ENCODE data around the gene MYO5C. TPM values are rescaled to one million over a fixed set of nuclear protein-coding genes. Genes with fewer than 3 reads are reported as not detected.
A peak's percentile ranks its signal among the peaks of the same experiment; 100 is the strongest.

Gene MYO5C
- polyA plus RNA-seq, 1 donor (not counting 4 experiments of a cell fraction or from before 2014, with no cell fraction given): 0.16 TPM

DNA sequence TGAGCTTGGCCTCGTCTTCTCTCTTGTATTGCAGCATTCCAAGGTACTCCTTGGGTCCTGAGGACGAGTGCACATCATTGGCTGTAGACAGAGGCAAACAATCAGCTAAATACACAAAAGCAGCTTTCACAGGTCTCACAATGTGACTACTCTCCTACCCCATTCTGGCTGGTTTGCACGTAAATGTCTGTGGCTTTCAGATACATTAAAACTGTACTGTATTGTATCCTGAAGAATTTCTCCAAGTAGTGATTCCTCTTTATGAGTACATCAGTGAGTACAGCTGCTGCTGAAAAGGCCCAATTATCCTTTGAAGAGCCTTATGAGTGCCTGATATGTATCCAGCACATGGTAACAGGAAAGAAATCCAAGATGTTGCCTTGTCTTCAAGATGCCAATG is 82.4 kb downstream of the MYO5C start:
- H3K9me3 ChIP-seq (ENCODE audit: control insufficient read depth, low read depth, low read length): no peaks in the 10 kb centered on the region
- H3K4me1 ChIP-seq (ENCODE audit: control insufficient read depth, extremely low read depth, insufficient read depth, low read length): no peaks in the 10 kb centered on the region
- no peak overlapping the region for H3K9ac ChIP-seq (ENCODE audit: control insufficient read depth, extremely low read depth, insufficient read depth, low read length)
- H3K27ac ChIP-seq (ENCODE audit: control insufficient read depth, insufficient read depth, low read length): no peak overlapping the region
- FAIRE-seq: no peak
- H4K20me1 ChIP-seq (ENCODE audit: control insufficient read depth, extremely low read depth, insufficient read depth, low read length): no peaks in the 10 kb centered on the region
- no peaks in the 10 kb centered on the region for H3K27me3 ChIP-seq (ENCODE audit: control insufficient read depth, extremely low read depth, insufficient read depth, low read length)
- no peak overlapping the region for H2AFZ ChIP-seq (ENCODE audit: control insufficient read depth, low read length)
- H3K36me3 ChIP-seq (ENCODE audit: control insufficient read depth in 2 of 2, extremely low read depth in 1 of 2, insufficient read depth in 2 of 2, low read length in 2 of 2): no peaks in the 10 kb centered on the region
- dilution Hi-C loops (cut with MboI; ENCODE audit: extremely low pct_ligation_motif_present, low sequenced_read_pairs): no loop called here
- TF ChIP-seq, protein P1, sequence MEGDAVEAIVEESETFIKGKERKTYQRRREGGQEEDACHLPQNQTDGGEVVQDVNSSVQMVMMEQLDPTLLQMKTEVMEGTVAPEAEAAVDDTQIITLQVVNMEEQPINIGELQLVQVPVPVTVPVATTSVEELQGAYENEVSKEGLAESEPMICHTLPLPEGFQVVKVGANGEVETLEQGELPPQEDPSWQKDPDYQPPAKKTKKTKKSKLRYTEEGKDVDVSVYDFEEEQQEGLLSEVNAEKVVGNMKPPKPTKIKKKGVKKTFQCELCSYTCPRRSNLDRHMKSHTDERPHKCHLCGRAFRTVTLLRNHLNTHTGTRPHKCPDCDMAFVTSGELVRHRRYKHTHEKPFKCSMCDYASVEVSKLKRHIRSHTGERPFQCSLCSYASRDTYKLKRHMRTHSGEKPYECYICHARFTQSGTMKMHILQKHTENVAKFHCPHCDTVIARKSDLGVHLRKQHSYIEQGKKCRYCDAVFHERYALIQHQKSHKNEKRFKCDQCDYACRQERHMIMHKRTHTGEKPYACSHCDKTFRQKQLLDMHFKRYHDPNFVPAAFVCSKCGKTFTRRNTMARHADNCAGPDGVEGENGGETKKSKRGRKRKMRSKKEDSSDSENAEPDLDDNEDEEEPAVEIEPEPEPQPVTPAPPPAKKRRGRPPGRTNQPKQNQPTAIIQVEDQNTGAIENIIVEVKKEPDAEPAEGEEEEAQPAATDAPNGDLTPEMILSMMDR (optimal IDR thresholded peaks at IDR 0.05 in 1 of 3, IDR thresholded peaks at IDR 0.05 in 1 of 3, conservative IDR thresholded peaks at IDR 0.05 in 1 of 3; ENCODE audit: extremely low read depth in 1 of 3, insufficient read depth in 2 of 3, low read length in 3 of 3): no peak
- TF ChIP-seq EZH2 (IDR thresholded peaks at IDR 0.05; ENCODE audit: low read length): no peak
- H3K4me3 ChIP-seq (ENCODE audit: control insufficient read depth in 2 of 3, extremely low read depth in 1 of 3, insufficient read depth in 2 of 3, low read depth in 1 of 3, low read length in 3 of 3): no peak overlapping the region
- no peaks in the 10 kb centered on the region for H3K79me2 ChIP-seq (ENCODE audit: control insufficient read depth, insufficient read depth, low read length)
- no peak overlapping the region for H3K4me2 ChIP-seq (ENCODE audit: control insufficient read depth, extremely low read depth, insufficient read depth, low read depth, low read length)
- DNase-seq (ENCODE audit: low read depth, low spot score): no peak
- H3K9me1 ChIP-seq (ENCODE audit: control insufficient read depth, extremely low read depth, insufficient read depth, low read length): no peaks in the 10 kb centered on the region

DNA sequence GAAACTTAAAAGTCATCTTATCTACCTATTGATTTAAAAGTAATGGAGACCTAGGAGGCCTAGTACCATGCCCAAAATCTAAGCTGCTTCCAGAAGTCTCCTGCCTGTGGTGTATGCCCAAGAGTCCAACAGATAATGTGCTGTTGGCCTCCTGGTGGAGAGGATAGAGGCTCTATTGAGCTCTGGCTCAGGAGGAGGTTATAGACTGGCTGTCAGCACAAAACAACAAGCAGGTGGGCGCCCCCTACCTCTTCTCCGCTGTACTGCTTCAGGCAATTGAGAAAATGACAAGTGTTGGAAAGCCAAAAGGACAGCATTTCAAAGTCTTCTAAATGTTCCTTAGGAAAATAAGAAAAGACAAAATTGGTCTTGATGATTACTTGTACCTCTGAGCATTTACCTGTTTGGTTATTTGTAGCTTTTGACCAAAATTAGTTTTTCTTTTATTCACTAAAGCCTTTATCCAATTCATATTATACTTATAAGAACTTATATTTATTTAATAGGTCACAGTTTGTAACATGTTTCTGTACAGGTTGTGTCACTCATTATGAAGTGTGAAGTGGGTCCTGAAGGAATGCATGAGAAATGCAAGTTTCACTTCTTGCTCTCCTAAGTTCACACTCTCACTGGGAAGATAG is 87.2 kb downstream of the MYO5C start:
- no peak overlapping the region for H2AFZ ChIP-seq (ENCODE audit: control insufficient read depth, low read length)
- dilution Hi-C loops (cut with MboI; ENCODE audit: extremely low pct_ligation_motif_present, low sequenced_read_pairs): no loop called here
- H3K4me1 ChIP-seq (ENCODE audit: control insufficient read depth, extremely low read depth, insufficient read depth, low read length): no peaks in the 10 kb centered on the region
- H3K9me3 ChIP-seq (ENCODE audit: control insufficient read depth, low read depth, low read length): no peaks in the 10 kb centered on the region
- H3K79me2 ChIP-seq (ENCODE audit: control insufficient read depth, insufficient read depth, low read length): no peaks in the 10 kb centered on the region
- H3K9ac ChIP-seq (ENCODE audit: control insufficient read depth, extremely low read depth, insufficient read depth, low read length): no peak overlapping the region
- H3K27ac ChIP-seq (ENCODE audit: control insufficient read depth, insufficient read depth, low read length): no peak overlapping the region
- FAIRE-seq (no peak), DNase-seq (ENCODE audit: low read depth, low spot score) (peak; percentile 30)
- H3K36me3 ChIP-seq (ENCODE audit: control insufficient read depth in 2 of 2, extremely low read depth in 1 of 2, insufficient read depth in 2 of 2, low read length in 2 of 2): no peaks in the 10 kb centered on the region
- H3K4me3 ChIP-seq (ENCODE audit: control insufficient read depth in 2 of 3, extremely low read depth in 1 of 3, insufficient read depth in 2 of 3, low read depth in 1 of 3, low read length in 3 of 3): no peak overlapping the region
- no peak for TF ChIP-seq EZH2 (IDR thresholded peaks at IDR 0.05; ENCODE audit: low read length)
- TF ChIP-seq, protein P1 (optimal IDR thresholded peaks at IDR 0.05 in 1 of 3, IDR thresholded peaks at IDR 0.05 in 1 of 3, conservative IDR thresholded peaks at IDR 0.05 in 1 of 3; ENCODE audit: extremely low read depth in 1 of 3, insufficient read depth in 2 of 3, low read length in 3 of 3): peak; percentile 80 to 92 (median 85)
- no peaks in the 10 kb centered on the region for H3K27me3 ChIP-seq (ENCODE audit: control insufficient read depth, extremely low read depth, insufficient read depth, low read length)
- no peak overlapping the region for H3K4me2 ChIP-seq (ENCODE audit: control insufficient read depth, extremely low read depth, insufficient read depth, low read depth, low read length)
- no peaks in the 10 kb centered on the region for H4K20me1 ChIP-seq (ENCODE audit: control insufficient read depth, extremely low read depth, insufficient read depth, low read length)
- H3K9me1 ChIP-seq (ENCODE audit: control insufficient read depth, extremely low read depth, insufficient read depth, low read length): no peaks in the 10 kb centered on the region

Data from keratinocyte (primary cell).